ENCODE results near the gene LZIC.

LZIC gene

GRCh38 chr1:9886092-9886742 is 57.0 kb downstream of the LZIC start:
- no peak for DNase-seq (ENCODE audit: low read depth)

GRCh38 chr1:9884805-9885204 is 58.4 kb downstream of the LZIC start:
- no peak for DNase-seq (ENCODE audit: low read depth)

DNA sequence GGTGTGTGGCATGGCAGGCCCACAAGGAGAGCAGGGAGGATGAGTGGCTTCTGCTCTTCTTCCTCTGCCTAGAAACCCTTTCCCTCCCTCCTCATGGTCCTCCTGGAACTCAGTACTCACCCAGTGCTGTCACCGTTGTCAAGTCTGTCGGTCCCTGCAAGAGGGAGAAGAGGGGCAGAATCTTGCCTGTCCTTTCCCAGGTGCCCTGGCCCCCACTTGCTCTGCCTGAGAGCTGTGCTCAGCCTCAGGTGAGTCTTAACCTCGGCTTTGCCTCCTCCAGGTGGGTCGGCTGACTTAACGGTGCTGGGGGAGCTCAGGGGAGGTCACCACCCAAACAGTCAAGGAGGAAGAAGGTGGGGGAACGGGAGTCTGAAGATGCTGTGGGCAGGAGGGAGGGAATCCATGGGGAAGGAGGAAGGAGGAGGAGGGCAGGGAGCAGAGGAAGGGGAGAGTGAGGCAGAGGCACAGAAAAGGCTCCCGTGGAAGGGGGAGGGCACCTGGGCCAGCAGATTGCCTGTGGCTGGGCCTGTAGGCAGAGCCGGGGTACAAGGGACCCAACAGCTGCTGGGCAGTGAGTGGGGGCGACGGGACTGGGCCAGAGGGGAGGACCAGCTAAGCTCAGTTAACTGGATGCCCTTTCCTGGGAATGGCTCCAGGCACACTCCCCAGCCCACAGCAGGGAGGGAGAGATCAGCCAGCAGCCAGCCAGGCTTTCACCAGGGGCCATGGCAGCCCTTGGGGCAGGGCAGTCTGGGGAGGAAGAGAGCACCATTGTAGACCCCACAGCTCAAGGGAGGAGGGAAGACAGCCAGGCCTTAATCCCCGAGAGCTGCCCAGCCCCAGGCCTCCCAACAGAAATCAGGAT is 59.4 kb downstream of the LZIC start:
- no peak for DNase-seq (ENCODE audit: low read depth)

DNA sequence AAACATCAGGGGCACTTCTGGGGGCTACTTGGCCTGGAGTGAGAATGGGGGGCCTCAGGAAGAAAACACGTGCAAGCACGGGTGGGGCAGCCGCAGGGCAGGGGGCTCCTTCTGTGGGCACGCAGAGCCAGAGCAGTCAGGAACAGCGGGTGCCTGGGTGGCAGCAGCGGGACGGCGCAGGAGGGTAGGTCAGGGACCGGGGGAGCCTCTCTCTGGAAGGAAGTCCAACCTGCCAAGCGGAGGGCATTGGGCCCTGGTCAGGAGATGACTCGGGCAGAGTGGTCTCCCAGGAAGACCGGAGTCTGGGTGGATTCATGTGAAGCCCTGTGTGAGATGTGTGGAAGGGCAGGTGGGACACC is 60.3 kb downstream of the LZIC start:
- DNase-seq (ENCODE audit: low read depth), result no peak

DNA sequence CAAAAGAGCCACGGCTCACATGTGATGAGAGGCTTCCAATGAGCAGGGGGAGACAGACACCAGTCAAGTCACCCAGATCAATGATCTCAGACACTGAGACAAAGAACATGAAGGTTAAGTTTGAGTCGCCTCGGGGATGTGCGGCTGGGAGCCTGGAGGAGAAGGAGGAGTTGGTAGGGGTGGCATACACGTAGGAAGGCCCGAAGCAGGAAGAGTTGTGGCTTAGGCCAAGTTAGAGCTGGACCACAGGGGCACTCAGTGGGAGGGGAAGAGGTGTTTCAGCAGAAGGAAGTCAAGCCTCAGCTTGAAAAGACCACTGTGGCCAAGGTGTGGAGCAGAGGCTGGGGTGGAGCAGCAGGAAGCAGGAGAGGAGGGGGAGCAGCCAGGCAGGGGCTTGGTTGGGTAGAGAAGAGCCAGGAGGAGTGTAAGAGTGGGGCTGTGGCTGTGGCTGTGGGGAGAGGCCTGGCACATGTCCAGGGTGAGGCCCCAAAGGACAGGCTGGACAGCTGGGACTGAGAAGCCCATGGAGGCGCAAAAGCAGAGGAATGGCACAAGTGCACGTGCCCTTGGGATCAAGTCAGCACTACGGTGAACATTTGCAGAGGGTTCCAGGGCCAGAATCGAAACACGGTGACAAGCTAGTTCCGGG is 60.8 kb downstream of the LZIC start:
- no peak for DNase-seq (ENCODE audit: low read depth)

DNA sequence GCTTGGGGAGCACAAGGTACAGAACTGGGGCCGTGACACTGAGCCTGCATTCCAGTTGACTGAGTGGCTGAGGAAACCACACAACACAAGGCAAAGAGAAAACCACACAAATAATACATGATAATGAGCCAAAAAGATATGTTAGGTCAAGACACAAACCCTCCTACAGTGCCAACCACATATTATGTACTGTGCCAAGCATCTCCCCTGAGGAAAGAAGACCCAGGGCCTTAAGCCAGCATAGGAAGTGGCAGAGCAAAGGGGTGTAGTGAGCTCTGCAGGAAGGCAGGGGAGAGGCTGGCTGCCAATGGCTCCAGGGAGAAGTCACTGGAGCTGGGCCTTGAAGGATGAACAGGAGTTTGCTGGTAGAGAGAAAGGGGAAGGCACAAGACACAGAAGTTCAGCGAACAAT is 61.3 kb downstream of the LZIC start:
- DNase-seq (ENCODE audit: low read depth), result no peak

Data from stimulated activated CD8-positive, alpha-beta memory T cell treated with anti-CD3 and anti-CD28 coated beads, Interleukin-12 subunit alpha, Interleukin-12 subunit beta, amount 100 ng/mL, for 1 hour (primary cell).